ENCODE results near the gene BEND5.

DNA sequence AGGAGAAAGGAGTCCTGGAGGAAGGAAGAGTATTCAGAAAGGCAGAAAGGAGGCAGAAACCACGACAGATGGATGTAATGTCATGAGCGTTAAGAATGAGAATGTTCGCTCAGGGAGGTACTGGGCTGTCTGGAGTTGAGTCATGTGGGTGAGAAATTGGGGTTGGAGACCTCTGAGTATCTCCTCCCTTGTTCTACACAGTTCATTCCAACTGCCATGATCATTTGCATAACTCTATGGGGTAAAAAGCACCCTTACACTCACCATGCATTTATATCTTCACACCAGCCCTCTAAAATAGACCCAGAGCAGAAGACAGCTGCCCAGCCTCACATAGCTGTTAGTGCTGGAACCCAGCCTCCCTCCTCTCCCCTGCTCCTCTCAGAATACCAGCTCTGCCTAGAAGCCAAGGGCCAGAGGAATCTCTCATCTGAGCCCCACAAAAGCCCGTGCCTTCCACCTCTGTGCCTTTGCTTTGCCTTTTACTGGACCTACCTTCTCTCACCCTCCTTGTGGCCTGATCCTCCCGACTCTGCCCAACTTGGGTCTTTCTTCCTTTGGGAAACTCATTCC lies 85.2 kb downstream of the BEND5 start:
- TF ChIP-seq, protein P1, sequence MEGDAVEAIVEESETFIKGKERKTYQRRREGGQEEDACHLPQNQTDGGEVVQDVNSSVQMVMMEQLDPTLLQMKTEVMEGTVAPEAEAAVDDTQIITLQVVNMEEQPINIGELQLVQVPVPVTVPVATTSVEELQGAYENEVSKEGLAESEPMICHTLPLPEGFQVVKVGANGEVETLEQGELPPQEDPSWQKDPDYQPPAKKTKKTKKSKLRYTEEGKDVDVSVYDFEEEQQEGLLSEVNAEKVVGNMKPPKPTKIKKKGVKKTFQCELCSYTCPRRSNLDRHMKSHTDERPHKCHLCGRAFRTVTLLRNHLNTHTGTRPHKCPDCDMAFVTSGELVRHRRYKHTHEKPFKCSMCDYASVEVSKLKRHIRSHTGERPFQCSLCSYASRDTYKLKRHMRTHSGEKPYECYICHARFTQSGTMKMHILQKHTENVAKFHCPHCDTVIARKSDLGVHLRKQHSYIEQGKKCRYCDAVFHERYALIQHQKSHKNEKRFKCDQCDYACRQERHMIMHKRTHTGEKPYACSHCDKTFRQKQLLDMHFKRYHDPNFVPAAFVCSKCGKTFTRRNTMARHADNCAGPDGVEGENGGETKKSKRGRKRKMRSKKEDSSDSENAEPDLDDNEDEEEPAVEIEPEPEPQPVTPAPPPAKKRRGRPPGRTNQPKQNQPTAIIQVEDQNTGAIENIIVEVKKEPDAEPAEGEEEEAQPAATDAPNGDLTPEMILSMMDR (conservative IDR thresholded peaks at IDR 0.05; ENCODE audit: low read depth, low read length), result no peak
- no peak for TF ChIP-seq MAZ (IDR thresholded peaks at IDR 0.05; ENCODE audit: borderline replicate concordance, low read depth, low read length)
- TF ChIP-seq CEBPB (IDR thresholded peaks at IDR 0.05; ENCODE audit: low read depth, low read length), result no peak
- TF ChIP-seq MAFK (IDR thresholded peaks at IDR 0.05; ENCODE audit: low read depth, low read length), result no peak
- TF ChIP-seq POLR2A (IDR thresholded peaks at IDR 0.05; ENCODE audit: low read depth, low read length), result no peak
- TF ChIP-seq RAD21 (IDR thresholded peaks at IDR 0.05; ENCODE audit: low read length), result no peak
- no peak for TF ChIP-seq BHLHE40 (IDR thresholded peaks at IDR 0.05; ENCODE audit: low read depth, low read length)
- no peak for TF ChIP-seq USF2 (IDR thresholded peaks at IDR 0.05; ENCODE audit: low read depth, low read length)
- no peak for TF ChIP-seq FOS (IDR thresholded peaks at IDR 0.05; ENCODE audit: low read depth, low read length)
- no peak for TF ChIP-seq RFX5 (IDR thresholded peaks at IDR 0.05; ENCODE audit: low read depth, low read length)
- TF ChIP-seq MXI1 (IDR thresholded peaks at IDR 0.05; ENCODE audit: borderline replicate concordance, low read depth, low read length), result no peak
- TF ChIP-seq, protein P2, sequence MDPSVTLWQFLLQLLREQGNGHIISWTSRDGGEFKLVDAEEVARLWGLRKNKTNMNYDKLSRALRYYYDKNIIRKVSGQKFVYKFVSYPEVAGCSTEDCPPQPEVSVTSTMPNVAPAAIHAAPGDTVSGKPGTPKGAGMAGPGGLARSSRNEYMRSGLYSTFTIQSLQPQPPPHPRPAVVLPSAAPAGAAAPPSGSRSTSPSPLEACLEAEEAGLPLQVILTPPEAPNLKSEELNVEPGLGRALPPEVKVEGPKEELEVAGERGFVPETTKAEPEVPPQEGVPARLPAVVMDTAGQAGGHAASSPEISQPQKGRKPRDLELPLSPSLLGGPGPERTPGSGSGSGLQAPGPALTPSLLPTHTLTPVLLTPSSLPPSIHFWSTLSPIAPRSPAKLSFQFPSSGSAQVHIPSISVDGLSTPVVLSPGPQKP (IDR thresholded peaks at IDR 0.05; ENCODE audit: borderline replicate concordance, low read depth, low read length), result no peak
- no peak for TF ChIP-seq SMC3 (IDR thresholded peaks at IDR 0.05; ENCODE audit: low read depth, low read length)
- TF ChIP-seq RCOR1 (IDR thresholded peaks at IDR 0.05; ENCODE audit: insufficient replicate concordance, low read length), result no peak
